Measurements from ENCODE around the gene SP2.

GRCh38 chr17:47907932-47908562 is 12.0 kb downstream of the SP2 start:
- TF ChIP-seq POLR2AphosphoS5 (IDR thresholded peaks at IDR 0.05; ENCODE audit: low read depth, low read length) (no peak), ATF3 (IDR thresholded peaks at IDR 0.05) (no peak), CTCF (IDR thresholded peaks at IDR 0.05 in 2 of 3, conservative IDR thresholded peaks at IDR 0.05 in 1 of 3; ENCODE audit: borderline replicate concordance in 1 of 3, insufficient read depth in 1 of 3, low read depth in 2 of 3, low read length in 2 of 3) (no peak), EZH2phosphoT487 (IDR thresholded peaks at IDR 0.05; ENCODE audit: borderline replicate concordance) (no peak), SP1 (IDR thresholded peaks at IDR 0.05; ENCODE audit: low read depth) (no peak), POLR2A (IDR thresholded peaks at IDR 0.05; ENCODE audit: borderline replicate concordance, extremely low read depth, insufficient read depth, insufficient read length) (no peak)
- TF ChIP-seq, protein P1, sequence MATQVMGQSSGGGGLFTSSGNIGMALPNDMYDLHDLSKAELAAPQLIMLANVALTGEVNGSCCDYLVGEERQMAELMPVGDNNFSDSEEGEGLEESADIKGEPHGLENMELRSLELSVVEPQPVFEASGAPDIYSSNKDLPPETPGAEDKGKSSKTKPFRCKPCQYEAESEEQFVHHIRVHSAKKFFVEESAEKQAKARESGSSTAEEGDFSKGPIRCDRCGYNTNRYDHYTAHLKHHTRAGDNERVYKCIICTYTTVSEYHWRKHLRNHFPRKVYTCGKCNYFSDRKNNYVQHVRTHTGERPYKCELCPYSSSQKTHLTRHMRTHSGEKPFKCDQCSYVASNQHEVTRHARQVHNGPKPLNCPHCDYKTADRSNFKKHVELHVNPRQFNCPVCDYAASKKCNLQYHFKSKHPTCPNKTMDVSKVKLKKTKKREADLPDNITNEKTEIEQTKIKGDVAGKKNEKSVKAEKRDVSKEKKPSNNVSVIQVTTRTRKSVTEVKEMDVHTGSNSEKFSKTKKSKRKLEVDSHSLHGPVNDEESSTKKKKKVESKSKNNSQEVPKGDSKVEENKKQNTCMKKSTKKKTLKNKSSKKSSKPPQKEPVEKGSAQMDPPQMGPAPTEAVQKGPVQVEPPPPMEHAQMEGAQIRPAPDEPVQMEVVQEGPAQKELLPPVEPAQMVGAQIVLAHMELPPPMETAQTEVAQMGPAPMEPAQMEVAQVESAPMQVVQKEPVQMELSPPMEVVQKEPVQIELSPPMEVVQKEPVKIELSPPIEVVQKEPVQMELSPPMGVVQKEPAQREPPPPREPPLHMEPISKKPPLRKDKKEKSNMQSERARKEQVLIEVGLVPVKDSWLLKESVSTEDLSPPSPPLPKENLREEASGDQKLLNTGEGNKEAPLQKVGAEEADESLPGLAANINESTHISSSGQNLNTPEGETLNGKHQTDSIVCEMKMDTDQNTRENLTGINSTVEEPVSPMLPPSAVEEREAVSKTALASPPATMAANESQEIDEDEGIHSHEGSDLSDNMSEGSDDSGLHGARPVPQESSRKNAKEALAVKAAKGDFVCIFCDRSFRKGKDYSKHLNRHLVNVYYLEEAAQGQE (IDR thresholded peaks at IDR 0.05; ENCODE audit: low read depth), result no peak
